Amniotic epithelial cell (primary cell): ENCODE measurements around the gene DOP1A.
A peak's percentile ranks its signal among the peaks of the same experiment; 100 is the strongest.
"Not testable (repeated sequence)": the region's sequence is repeated elsewhere in the genome, so short reads cannot be mapped to it uniquely, and the experiment has no call there.

Source experiments
- DNase-seq: peaks from one replicate; pipeline ENCODE4 v3.0.0-alpha.2; 2010; ENCODE audit warnings: low read depth

DOP1A gene

DNA sequence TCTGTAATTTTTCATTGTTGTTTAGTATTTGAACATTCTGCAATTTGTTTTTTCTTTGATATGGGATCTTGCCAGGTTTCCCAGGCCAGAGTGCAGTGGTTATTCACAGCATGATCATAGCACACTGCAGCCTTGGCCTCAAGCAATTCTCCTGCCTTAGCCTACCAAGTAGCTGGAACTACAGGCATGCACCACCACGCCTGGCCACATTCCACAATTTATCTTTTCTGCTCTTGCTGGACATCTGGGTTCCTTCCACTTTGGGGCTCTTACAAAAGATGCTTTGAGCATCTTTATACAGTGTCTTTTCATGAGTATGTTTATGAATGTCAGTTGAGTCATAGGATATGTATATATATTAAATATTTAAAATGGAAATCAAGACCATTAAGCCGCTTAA lies 83.6 kb downstream of the DOP1A start:
- DNase-seq: peak; percentile 59

- DNase-seq: no peak
Measured at GRCh38 chr6:83152913-83153312, 85.4 kb downstream of the DOP1A start.

DNA sequence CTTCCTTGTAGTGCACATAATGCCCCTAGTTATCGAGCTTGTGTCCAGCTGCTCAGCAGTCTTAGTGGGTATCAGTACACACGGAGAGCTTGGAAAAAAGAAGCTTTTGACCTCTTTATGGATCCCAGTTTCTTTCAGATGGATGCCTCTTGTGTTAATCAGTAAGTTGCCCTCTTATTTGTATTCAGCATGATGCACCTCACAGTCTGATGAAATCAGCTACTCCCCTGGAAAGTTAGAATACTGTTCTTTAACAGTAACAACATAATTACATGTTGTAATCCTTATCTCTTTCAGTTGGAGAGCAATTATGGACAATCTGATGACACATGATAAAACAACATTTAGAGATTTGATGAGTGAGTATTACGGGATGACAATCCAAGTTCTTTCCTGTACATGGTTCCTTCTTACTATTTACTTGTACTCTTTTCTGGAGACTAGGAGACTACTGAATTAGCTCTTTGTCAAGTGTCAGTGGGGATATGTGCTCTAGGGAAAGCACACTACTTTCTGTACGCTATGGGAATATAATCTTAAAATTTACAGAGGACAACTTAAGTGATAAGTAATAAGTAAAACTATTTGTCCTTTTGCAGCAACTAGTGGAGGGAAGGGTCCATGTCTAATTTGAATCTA lies 86.5 kb downstream of the DOP1A start:
- DNase-seq: peak; percentile 80

DNA sequence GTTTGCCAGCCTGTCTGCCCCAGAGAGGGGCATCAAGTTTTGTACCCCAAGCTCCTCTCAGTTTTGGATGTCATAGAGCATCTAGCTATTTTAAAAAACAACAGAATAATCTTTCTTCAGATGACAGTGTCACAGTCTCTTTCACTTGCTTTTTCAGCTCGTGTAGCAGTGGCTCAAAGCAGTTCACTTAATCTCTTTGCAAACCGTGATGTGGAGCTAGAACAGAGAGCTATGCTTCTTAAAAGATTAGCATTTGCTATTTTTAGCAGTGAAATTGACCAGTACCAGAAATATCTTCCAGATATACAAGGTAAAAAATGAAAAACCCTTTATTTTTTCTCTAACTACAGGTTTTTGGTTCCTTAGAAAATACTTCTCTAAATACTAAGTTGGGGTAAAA lies 88.3 kb downstream of the DOP1A start:
- no peak for DNase-seq

- no peak for DNase-seq
Measured at GRCh38 chr6:83160167-83160566, 92.7 kb downstream of the DOP1A start.

- no peak for DNase-seq
Measured at GRCh38 chr6:83167726-83168278, 100.3 kb downstream of the DOP1A start.

- DNase-seq: no peak
Measured at GRCh38 chr6:83168556-83168955, 101.1 kb downstream of the DOP1A start.

- no peak for DNase-seq
Measured at GRCh38 chr6:83169106-83169505, 101.6 kb downstream of the DOP1A start.

DNA sequence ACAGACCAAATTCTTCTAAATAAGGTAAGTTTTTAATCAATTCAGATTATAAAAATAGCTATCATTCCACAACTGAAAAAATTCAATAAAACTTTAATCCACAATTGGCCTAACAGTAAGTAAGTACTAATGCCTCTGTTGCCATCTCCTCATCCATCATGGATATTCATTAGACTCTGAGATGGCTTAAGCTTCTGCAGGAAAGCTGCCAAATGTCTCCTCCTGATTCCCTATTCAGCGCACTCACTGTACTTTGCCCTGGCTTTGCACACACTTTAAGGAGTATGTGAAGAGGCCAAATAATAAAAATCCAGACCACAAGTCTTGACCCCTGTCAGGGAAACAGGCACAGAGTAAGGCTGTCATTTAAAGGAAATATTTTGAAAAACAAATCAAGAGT lies 102.0 kb downstream of the DOP1A start:
- DNase-seq: peak; percentile 81

- no peak for DNase-seq
Measured at GRCh38 chr6:83176246-83176645, 108.8 kb downstream of the DOP1A start.

- no peak for DNase-seq
Measured at GRCh38 chr6:83180426-83180950, 113.0 kb downstream of the DOP1A start.

DNA sequence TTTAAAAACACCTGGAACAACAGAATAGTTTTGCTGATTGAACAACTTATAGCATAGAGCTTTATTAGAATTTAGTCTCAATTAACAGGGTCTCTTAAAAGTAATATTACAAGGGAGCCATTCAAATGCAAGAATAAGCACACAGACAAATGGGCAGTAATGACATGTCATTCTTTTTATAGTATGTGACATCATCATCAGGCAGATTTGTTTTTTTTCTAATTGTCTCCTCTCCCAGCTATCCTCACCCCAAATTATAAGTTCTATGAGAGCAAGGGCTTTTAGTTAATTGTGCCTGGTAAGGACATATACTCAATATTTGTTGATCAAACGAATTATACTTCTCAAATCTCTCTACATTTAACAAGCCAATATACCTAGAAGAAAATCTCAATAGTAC lies 114.6 kb downstream of the DOP1A start:
- no peak for DNase-seq

DNA sequence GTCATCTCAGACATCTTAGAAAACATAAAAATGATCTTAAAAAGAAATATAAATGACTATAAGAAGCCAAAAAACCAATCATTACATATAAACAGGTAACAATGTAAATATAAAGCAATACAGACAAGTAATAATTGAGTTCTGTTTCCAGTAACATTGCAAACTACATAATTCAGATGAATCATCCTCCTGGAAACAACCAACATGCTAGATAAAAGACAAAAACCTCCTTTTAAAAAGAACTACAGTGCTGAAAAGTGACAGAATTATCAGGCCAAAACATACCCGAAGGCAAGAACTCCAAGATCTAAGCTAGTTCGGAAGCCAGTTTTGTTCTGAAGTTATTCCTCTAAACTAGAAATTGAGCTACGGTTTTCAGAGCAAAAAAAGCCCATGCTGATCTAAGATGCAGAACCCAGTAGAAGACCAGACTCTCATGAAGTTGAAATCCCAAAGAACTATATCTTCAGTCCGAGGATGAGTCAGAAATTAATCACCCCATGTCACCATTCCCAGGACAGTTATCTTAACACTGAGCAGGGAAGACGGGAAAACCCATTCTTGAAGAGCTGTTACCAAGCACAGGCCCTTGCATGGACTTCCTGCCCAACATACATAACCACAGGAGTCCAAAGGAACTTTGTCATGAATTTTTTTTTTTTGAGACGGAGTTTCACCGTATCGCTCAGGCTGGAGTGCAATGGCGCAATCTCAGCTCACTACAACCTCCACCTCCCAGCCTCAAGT lies 115.8 kb downstream of the DOP1A start:
- DNase-seq: peak; percentile 99

- no peak for DNase-seq
Measured at GRCh38 chr6:83185096-83185495, 117.6 kb downstream of the DOP1A start.

DNA sequence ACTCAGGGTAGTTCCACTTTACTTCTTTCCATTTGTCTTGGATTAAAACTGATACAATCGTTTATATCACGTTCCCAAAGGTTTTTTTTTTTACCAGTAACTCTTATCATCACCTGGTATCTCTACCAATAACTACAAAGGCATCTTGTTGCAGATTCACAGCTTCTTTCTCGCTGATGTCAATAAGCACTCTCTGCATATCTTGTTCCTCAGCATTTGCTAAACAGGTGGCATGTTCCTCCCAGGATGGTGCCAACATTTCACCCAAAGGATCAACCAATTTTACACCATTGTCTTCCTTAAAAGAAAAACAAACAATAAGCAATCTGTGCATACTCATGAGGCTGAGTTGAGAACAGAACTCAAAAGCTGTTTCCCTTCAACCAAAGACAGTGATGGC lies 121.0 kb downstream of the DOP1A start:
- DNase-seq: no peak

DNA sequence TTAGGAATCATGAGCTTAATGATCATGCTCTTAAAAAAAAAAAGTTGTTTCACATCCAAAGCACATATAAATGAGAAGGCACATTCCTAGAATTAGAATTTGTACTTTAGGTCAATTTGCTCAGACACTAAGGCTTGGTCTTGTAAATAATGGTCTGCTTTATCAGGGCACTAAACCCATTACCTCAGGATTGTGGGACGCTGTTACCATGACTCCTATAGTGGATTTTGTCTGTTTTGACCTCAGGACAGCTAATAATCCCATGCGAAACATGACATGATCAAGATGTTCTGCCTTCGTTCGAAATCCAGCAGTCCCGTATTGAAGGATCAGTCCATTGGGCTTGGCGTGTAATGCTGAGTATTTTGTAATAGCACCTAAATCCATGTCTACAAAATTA lies 123.2 kb downstream of the DOP1A start:
- DNase-seq: peak; percentile 50

- DNase-seq: not testable (repeated sequence)
Measured at GRCh38 chr6:83191974-83192373, 124.5 kb downstream of the DOP1A start.

DNA sequence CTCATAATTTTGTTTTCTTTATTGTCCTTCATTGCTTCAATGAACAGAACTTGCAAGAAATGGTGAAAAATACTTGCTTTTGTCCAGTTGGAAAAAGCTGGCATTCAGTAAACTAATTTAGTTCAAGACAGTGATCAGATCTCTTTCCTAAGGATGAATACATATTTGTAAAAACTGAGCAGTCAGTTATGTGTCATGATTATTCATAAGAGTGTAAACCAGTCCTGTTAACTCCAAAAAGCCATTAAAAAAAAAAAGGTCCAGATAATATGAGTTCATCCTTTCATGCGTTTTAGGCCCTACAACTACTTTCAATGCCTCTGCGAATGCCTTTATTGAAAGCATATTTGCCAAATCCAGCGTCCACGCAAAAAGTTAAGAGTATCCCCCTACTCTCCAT lies 125.0 kb downstream of the DOP1A start:
- DNase-seq: peak; percentile 31

DNA sequence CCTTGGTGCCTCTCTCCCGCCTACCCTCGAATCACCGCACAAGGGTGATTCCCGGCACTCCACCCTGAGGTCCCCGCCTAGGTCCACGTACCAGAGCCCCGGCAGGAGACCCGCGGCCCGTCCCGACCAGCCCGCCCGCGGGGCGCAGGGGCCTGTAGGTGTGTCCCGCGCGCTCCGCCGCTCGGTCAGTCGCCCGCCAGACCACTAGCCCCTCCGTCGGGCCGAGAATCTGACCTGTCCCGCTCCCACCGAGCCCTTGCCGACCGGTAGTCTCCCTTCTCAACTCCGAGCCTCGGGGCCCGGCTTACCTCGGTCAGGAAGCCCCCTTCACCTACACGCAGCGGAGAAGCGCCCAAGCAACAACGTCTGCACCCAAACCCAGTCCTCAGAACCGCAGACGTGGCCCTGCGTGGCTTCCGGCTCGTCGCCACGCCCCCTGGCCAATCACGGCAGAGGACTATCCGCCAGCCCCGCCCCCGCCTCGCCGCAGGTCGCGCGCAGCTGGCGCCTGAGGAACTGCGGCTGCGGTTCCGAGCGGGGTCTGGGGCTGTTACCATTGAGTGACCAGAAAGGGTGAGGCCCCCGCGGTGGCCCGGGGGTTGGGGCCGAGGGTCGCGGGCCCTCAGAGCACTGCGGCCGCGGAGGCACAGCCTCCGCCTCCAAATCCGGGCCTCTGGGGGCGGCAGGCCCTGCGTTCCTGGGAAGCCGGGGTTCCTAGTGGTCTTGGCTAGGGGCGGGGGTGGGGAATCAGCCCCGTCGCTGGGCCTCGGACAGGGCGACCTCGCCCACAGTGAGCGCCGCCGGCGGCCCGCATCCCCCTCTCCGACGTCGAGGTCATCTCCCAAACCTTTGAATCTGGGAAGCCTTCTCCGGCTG lies 125.6 kb downstream of the DOP1A start, which contains the start of the genes PGM3 and RWDD2A:
Gene PGM3 (minus strand): TSS at position 395 of the 876 bp plus-strand sequence. CDS start 2,253 bp downstream, outside the sequence.
Gene RWDD2A (plus strand): TSS at position 487 of the 876 bp plus-strand sequence. CDS start 1,095 bp downstream, outside the sequence.
- DNase-seq: peak; percentile 76

DNA sequence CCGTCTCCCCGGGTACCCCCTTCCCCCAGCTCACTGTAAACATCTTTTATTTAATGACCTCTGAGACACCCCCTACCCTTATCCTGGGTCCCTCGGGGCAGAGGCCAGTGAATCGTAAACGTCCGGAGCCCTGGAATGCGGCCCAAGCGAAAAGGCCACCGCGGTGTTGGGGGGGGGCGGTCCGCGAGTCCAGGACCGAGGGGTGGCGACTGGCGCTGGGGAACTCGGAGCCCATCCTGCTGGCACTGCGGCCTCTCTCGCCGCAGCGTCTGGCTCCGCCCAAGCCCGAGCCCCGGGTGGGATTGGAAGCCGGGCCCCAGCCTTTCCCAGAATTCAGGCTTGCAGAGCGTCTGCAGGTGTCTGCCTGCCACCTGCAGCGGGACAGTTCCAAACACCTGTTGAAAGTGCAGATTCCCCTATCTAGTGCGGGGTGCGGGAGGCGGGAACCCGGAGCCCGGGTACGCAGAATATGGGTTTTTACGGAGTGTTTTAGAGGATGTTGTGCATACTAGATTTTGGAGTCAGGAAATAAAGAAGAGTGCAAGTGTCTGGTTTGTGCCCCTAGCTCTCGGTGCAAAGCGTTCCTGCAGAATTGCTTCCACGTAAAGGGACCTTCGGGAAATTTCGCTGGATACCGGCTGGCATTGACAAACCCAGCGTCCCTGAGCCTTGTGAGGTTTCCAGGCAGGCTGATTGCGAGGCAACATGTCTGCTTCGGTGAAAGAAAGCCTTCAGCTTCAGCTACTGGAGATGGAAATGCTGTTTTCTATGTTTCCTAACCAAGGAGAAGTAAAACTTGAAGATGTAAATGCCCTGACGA lies 126.5 kb downstream of the DOP1A start:
- no peak for DNase-seq
